ENCODE data around the gene PDK2.
A peak's percentile ranks its signal among the peaks of the same experiment; 100 is the strongest.

PDK2 gene

GRCh38 chr17:50117202-50118051, 22.3 kb downstream of the PDK2 start:
- peak; percentile 52 for DNase-seq (ENCODE audit: low read depth)

GRCh38 chr17:50118076-50118827, 23.1 kb downstream of the PDK2 start:
- DNase-seq (ENCODE audit: low read depth), result no peak

- DNase-seq (ENCODE audit: low read depth), result no peak
Measured at GRCh38 chr17:50118828-50119218, 23.7 kb downstream of the PDK2 start.

DNA sequence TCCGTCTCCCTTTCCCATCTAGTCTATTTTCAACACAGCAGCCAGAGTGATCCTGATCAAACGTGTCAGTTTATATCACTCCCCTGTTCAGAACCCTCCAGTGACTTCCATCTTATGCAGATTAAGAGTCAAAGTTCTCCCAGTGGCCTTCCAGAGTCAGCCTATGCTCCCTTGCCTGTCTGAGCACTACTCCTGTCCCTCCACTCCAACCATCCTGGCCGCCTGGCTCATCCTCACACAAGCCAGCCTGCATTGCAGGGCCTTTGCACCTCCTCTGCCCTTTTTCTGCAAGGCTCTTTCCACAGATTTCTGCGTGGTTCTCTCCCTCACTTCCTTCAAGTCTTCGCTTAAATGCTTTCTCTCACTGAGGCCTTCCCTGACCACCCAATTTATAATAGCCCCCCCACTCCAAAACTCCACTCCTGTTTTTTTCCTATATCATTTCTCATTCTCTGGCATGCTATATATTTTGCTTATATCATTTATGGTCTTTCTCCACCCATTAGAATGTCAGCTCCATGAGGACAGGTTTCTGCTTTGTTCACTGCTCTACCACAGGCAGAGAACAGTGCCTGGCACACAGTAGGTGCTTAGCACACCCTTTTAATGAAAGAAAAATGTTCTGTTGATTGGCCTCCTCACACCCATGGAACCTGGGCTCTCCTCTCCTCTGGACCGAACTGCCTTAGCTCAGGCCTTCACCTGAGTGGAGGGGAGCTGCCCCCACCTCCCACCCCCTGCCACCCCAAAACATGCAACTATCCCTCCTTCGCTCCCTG, 25.5 kb downstream of the PDK2 start:
- DNase-seq (ENCODE audit: low read depth), result no peak

DNA sequence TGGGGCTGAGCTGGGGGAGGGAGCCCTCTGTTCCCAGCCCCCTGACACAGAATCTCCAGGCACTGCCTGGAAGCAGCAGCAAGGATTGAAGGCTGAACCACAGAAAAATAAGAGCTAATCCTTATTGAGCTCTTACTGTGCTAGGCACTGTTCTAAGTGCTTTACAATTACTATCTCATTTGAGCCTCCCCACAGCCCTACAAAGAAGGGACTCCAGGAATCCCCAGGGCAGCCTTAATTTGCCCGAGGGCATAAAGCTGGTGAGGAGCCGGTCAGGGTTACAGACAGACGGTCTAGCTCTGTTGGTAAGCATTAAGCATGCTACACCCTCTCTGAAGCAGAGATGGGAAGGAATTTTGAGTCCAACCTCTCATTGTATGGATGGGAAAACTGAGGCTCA, 27.8 kb downstream of the PDK2 start:
- DNase-seq (ENCODE audit: low read depth), result no peak

DNA sequence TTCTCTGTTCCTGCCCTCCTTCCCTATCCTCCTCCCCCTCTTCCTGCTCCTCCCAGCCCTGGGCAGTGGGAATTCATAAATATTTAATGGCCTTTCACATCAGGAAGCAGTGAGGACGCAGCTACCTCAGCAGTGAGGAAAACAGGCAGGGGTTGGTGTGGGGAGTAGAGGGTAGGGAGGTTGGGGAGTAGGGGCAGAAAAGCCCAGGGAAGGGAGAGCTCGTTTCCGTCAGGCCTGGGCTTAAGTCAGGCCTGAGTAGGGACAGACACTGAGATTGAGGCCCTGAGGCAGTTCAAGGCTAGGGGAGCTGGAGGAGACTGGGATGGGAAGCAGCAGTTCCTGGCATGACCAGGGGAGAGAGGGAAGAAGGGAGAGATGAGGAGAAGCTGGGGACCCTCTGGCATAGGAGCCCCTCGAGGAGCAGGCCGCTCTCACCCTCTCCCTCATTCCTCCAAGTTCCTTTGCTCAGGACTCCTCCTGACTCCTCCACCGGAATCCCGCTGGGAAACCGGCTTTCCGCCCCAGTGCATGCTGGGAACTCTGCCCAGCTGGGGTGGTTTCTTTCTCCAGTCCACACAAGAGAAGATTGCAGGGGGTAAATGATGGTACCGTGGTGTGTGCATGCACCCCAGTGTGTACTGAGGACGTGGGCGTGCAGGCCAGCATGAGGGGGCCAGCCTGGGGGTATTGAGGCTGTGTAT, 28.6 kb downstream of the PDK2 start:
- no peak for DNase-seq (ENCODE audit: low read depth)

GRCh38 chr17:50125420-50125997, 30.4 kb downstream of the PDK2 start:
- no peak for DNase-seq (ENCODE audit: low read depth)

GRCh38 chr17:50127697-50128361, 32.7 kb downstream of the PDK2 start:
- no peak for DNase-seq (ENCODE audit: low read depth)

- no peak for DNase-seq (ENCODE audit: low read depth)
Measured at GRCh38 chr17:50128441-50129352, 33.5 kb downstream of the PDK2 start.

GRCh38 chr17:50129353-50129727, 34.2 kb downstream of the PDK2 start:
- no peak for DNase-seq (ENCODE audit: low read depth)

- DNase-seq (ENCODE audit: low read depth), result no peak
Measured at GRCh38 chr17:50129728-50130558, 34.8 kb downstream of the PDK2 start, which contains the start of gene SAMD14. Gene SAMD14 (minus strand): TSS chr17:50130160. CDS start chr17:50124959, 5,201 bp downstream.

DNA sequence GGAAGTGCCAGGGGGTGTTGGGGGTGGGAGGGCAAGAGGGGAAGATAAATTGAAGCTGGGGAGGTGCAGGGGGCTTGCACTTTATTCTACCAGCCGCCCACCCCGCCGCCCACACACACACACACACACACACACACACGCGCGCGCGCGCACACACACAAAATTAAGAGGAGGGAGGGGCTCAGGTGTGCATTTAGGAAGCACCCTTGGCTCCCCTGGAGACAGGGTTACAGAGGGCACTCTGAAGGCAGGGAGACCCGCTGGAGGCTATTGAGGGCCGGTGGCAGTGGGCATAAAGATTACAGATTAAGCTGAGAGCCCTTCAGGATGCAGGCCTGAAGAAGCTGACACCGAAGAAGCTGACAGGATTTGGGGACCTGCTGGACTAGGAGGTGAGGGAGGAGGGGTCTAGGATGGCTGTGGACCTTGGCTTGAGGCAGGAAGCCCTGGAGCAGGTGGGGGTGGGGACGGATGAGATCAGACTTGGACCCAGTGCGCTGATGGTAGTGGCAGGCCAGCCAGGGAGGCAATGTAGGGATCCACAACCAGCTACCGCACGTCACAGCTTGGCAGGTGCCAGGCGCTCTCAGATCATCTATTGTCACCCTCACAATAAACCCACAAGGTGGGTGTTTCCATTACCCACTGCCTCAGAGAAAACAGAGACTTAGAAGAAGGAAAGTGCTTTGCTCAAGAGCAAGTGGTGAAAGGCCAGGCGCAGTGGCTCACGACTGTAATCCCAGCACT, 35.6 kb downstream of the PDK2 start:
- no peak for DNase-seq (ENCODE audit: low read depth)

GRCh38 chr17:50132104-50132794, 37.1 kb downstream of the PDK2 start:
- no peak for DNase-seq (ENCODE audit: low read depth)

DNA sequence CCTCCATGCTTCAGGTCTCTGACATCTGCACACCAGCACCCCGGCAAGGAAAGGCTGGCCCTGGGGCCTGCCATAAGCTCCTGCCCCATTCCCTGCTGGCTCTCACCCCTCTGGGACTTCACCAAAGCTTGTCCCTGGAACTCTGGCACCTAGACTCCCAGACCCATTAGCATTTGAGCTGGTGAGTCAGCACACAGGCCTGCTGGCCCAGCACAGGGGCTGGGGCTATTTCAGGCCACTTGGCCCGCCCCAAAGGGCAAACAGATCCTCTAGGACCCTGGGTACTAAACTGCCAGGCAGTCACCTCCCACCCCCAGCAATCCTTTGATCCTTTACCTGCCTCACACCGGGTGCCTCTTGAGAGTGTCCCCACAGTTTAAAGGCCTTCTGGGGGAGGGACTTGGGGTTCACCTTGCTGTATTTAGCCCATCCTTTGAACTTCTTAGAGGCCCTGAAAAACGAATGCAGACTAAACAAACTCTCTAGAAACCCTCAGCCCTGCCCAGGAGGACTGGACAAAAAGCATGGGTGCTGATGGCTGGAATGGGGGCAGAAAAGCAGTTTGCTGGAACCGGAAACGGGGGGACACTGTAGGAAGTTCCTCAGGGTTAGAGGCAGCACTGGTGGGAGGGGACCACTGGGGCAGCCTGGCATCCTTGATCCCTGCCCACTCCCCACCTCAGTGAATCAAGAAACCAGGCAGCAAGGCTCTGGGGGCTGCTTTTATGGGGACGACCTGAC, 38.0 kb downstream of the PDK2 start:
- DNase-seq (ENCODE audit: low read depth), result no peak

DNA sequence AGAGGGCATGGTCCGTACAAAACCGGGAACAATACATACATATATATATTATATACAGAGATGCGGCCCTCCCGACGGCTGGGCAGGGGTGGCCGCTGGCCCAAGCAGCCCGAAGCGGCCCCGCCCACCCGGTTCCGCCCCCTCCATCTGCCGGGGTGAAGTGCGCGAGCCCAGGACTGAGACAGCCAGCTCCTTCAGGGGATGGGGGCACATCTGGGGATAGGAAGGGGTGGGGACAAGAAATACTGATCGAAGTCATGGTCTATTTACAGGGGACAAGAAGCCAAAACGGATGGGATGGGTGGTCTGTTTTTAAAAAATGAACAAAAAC, 38.6 kb downstream of the PDK2 start:
- DNase-seq (ENCODE audit: low read depth), result no peak

DNA sequence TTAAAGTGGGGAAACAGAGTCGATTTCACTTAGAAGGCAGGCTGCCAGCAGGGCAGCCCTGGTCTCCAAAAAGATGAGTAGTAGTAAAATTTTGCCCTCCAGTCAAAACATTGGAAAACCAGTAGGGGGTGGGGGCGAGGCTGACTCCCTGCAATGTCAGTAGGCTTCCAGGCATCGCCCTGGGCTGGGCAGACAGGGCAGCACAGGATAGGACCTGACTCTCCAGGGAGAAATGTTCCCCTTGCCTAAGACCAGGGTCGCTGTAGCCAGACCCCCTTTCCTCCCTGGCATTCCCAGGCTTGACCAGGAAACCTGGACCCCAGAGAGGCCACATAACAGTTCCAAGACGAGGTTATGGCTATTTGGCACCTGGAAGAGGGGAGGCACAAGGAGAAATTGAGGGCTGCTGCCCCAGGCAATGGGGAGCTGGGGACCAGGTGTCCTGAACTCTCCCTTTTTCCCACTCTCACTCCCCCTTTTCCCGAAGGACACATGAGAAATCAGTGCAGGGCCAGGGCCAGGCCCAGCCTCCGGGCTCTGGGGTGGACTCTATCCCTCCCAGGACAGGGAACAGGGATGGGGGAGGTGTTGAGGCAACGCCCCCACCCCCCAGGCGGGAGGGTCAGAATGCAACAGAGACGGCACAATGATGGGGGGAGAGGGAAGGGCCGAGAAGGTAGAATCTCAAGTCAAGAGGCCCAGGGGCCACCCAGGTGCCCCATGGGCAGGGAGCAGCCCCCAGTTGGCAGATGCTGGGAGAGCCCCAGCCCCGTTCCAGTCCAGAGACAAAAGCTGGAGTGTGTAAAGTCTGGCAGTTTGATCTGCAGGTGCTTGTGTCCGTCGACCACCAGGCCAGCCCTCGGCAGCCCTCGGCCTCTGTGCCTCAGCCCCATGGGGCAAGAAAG, 39.3 kb downstream of the PDK2 start:
- no peak for DNase-seq (ENCODE audit: low read depth)
